ENCODE data around the gene DRC3. TPM values are rescaled to one million over a fixed set of nuclear protein-coding genes. Genes with fewer than 3 reads are reported as not detected.

Gene DRC3
- total RNA-seq, 1 donor from 2014 or later: 1.7 TPM

DNA sequence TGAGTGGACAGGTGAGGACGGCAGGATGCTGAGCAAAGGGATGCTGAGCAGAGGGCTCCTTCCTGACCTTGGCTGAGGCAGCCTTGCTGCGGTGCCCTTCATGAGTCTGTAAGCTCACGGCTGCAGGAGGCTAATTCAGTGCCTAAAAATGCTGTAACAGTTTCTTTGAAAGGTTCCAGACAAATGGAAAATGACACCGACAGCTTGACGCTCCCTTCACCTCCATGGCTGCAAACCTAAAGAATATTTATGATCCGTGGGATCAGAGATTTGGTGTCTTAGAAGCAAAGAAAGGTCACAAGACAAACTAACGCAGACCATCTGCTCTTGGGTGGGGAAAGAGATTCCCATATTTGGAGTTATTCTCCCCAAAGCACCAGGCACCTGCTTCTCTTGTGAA is 28.4 kb upstream of the DRC3 start:
- TF ChIP-seq CTCF (IDR thresholded peaks at IDR 0.05; ENCODE audit: borderline replicate concordance): no peak

DNA sequence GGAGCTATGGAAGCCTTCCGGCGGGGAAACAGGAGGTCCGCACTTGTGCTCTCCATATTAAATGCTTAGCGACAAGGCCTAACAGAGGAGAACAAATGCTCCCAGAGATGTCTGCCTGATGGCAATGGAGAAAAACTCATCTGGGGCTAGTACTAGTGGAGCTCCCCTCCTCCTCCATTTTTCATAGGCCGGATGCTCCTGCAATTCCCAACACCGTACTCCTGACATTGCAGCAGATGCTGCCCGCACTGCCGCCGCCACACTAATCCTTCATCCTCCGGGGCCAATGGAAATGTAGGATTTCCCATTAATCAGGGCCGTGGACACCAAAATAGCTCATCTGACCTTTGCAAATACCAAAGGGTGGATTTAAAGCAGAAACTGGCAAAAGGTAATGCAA is 27.9 kb upstream of the DRC3 start:
- Histone ChIP-seq H3K27me3 (ENCODE audit: low read depth) (no peaks in the 10 kb centered on the region), H3K9me3 (replicated peaks) (no peaks in the 10 kb centered on the region), H3K4me1 (peaks cover 99% of the 10 kb centered on the region), H3K36me3 (no peaks in the 10 kb centered on the region), H3K27ac (replicated peaks) (no peak overlapping the region), H3K4me3 (no peak overlapping the region)
- intact Hi-C loops (cut with micrococcal nuclease): no loop called here
- TF ChIP-seq CTCF (IDR thresholded peaks at IDR 0.05; ENCODE audit: borderline replicate concordance): no peak
- DNase-seq: no peak

More for the DNA sequence above, 28.4 kb upstream of the DRC3 start:
- intact Hi-C loops (cut with micrococcal nuclease): no loop called here
- Histone ChIP-seq H3K27me3 (ENCODE audit: low read depth) (no peaks in the 10 kb centered on the region), H3K36me3 (no peaks in the 10 kb centered on the region), H3K27ac (replicated peaks) (peak overlapping the region; percentile 58), H3K4me1 (peaks cover 99% of the 10 kb centered on the region), H3K9me3 (replicated peaks) (no peaks in the 10 kb centered on the region), H3K4me3 (no peak overlapping the region)
- no peak for DNase-seq

GRCh38 chr17:17946093-17946492 is 26.6 kb upstream of the DRC3 start:
- intact Hi-C loops (cut with micrococcal nuclease): no loop called here
- no peaks in the 10 kb centered on the region for H3K27me3 ChIP-seq (ENCODE audit: low read depth)
- no peak overlapping the region for H3K27ac ChIP-seq (replicated peaks)
- peaks cover 99% of the 10 kb centered on the region for H3K4me1 ChIP-seq
- no peak for DNase-seq
- H3K36me3 ChIP-seq: no peaks in the 10 kb centered on the region
- H3K9me3 ChIP-seq (replicated peaks): no peaks in the 10 kb centered on the region
- H3K4me3 ChIP-seq: no peak overlapping the region
- TF ChIP-seq CTCF (IDR thresholded peaks at IDR 0.05; ENCODE audit: borderline replicate concordance): no peak

- TF ChIP-seq CTCF (IDR thresholded peaks at IDR 0.05; ENCODE audit: borderline replicate concordance): no peak
- Histone ChIP-seq H3K4me3 (no peak overlapping the region), H3K27ac (replicated peaks) (no peak overlapping the region), H3K27me3 (ENCODE audit: low read depth) (no peaks in the 10 kb centered on the region), H3K4me1 (peaks cover 96% of the 10 kb centered on the region), H3K9me3 (replicated peaks) (no peaks in the 10 kb centered on the region), H3K36me3 (no peaks in the 10 kb centered on the region)
- intact Hi-C loops (cut with micrococcal nuclease): no loop called here
- DNase-seq: no peak
Measured at GRCh38 chr17:17947309-17947708, 25.4 kb upstream of the DRC3 start.

DNA sequence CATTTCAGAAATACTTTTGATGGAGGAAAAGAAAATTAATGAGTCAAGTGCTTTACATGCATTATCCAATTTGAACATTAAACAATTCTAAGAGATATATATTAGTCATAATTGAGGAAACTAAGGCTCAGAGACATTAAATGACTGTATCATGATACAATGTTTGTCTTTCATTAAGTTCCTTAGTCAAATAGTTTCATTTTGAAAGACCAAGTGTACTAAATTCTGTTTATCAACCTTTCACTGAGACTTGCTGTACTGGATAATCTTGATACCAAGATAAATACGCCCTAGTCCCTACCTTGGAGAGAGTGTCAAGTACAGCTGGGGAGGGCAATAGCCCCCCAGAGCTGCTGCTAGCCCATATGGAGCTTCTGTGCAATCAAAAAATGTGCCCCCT is 24.7 kb upstream of the DRC3 start:
- no peak overlapping the region for H3K4me3 ChIP-seq
- DNase-seq: no peak
- no peak for TF ChIP-seq CTCF (IDR thresholded peaks at IDR 0.05; ENCODE audit: borderline replicate concordance)
- H3K27ac ChIP-seq (replicated peaks): no peak overlapping the region
- no peaks in the 10 kb centered on the region for H3K27me3 ChIP-seq (ENCODE audit: low read depth)
- H3K4me1 ChIP-seq: peaks cover 90% of the 10 kb centered on the region
- intact Hi-C loops (cut with micrococcal nuclease): no loop called here
- no peaks in the 10 kb centered on the region for H3K36me3 ChIP-seq
- H3K9me3 ChIP-seq (replicated peaks): no peaks in the 10 kb centered on the region

DNA sequence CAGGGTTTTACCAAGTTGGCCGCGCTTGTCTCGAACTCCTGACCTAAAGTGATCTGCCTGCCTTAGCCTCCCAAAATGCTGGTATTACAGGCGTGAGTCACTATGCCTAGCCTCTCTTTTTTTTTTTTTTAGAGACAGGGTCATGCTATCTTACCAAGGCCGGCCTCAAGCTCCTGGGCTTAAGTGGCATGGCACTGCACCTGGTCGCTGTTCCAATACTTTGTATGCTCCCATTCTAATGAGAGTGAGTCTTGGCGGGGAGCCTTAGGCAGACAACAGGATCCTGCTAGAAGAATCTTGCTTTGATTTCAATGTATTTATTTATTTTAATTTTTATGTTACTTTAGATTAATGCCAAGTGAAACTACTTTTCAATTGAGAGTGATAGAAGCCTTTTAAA is 22.3 kb upstream of the DRC3 start:
- DNase-seq: no peak
- H3K4me3 ChIP-seq: no peak overlapping the region
- intact Hi-C loops (cut with micrococcal nuclease): no loop called here
- H3K9me3 ChIP-seq (replicated peaks): no peaks in the 10 kb centered on the region
- peaks cover 91% of the 10 kb centered on the region for H3K4me1 ChIP-seq
- no peaks in the 10 kb centered on the region for H3K27me3 ChIP-seq (ENCODE audit: low read depth)
- no peak overlapping the region for H3K27ac ChIP-seq (replicated peaks)
- TF ChIP-seq CTCF (IDR thresholded peaks at IDR 0.05; ENCODE audit: borderline replicate concordance): no peak
- peaks cover 5% of the 10 kb centered on the region for H3K36me3 ChIP-seq

Data from left ventricle myocardium inferior (tissue), 1 donor.